Measurements from ENCODE around the gene TM7SF2. TPM values are rescaled to one million over a fixed set of nuclear protein-coding genes. Genes with fewer than 3 reads are reported as not detected.

TM7SF2 gene
- total and polyA plus RNA-seq, 2 of the 8 experiments (the other 6 are each of a cell fraction or from before 2014, with no cell fraction given), result 40.1 to 96.0 TPM

DNA sequence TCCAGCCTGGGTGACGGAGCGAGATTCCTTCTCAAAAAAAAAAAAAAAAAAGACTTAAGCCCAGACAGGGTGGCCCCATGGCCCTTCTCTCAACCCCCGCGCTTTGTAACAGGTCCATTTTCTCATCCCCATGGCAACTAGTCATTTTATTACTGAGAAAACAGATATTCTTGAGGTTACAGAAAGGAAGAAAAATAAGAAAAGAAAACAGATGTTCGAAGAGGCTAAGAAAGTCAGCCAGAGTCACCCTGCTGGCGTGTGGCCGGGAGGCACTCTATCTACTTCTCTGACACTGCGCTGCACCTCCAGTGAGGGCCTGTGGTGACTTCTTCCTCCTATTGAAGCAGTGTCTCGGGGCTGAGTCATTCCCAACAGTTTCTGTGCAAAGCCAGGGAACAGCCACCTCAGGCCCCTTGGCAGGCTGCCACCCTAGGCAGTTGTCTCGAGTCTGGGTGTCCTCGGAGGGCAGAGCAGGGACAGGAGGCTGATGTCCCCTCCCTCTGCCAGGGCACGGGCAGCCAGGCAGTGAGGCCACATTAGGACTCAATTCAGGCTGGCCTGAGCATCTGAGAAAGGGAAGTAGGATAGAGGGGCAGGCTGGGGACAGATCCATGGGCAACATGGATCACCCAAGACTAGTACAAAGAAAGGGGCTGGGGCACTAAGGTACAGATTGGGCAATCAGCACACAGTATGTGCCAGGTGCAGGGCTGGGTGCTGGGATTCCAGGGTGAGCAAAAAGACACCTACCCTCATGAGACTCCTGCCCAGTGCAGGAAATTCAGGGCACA is 39.0 kb downstream of the TM7SF2 start:
- Histone ChIP-seq H3K23ac (ENCODE audit: insufficient read length) (no peak overlapping the region), H3K79me2 (ENCODE audit: control insufficient read depth in 1 of 2, insufficient read depth in 2 of 2, low read length in 2 of 2) (no peaks in the 10 kb centered on the region), H3K27ac (ENCODE audit: low read depth, low read length) (no peak overlapping the region), H2BK120ac (replicated peaks; ENCODE audit: low read depth, low read length) (no peak overlapping the region), H2BK5ac (ENCODE audit: low read depth, low read length) (no peak overlapping the region), H4K8ac (ENCODE audit: extremely low read depth, insufficient read depth, low read length) (0 out of 2 replicates have a peak overlapping the region, but pooled peaks have one; percentile 6), H2BK12ac (ENCODE audit: low read depth, low read length) (peak overlapping the region; percentile 60; the same call in 1 of the 2 replicates), H3K27me3 (replicated peaks in 1 of 4; ENCODE audit: control insufficient read depth in 3 of 4, extremely low read depth in 1 of 4, insufficient read depth in 3 of 4, low read length in 3 of 4) (no peaks in the 10 kb centered on the region), H3K4me1 (replicated peaks in 1 of 4; ENCODE audit: control insufficient read depth in 3 of 4, insufficient read depth in 4 of 4, low read length in 3 of 4) (no peaks in the 10 kb centered on the region), H3K4ac (replicated peaks; ENCODE audit: insufficient read length, low read depth, low read length) (no peak overlapping the region), H3K4me2 (ENCODE audit: insufficient read depth in 1 of 2, low read depth in 2 of 2, low read length in 2 of 2) (no peak overlapping the region), H3K23me2 (ENCODE audit: low read depth, low read length) (no peaks in the 10 kb centered on the region), H3K18ac (ENCODE audit: extremely low read depth, low read length) (no peak overlapping the region), H3K56ac (replicated peaks; ENCODE audit: insufficient read length, low read depth, low read length) (no peak overlapping the region), H3K36me3 (ENCODE audit: control insufficient read depth in 2 of 4, insufficient read depth in 4 of 4, low read length in 3 of 4) (no peaks in the 10 kb centered on the region), H2BK15ac (ENCODE audit: low read length) (no peak overlapping the region), H3K4me3 (ENCODE audit: extremely low read depth in 1 of 4, insufficient read depth in 2 of 4, low read depth in 3 of 4, low read length in 4 of 4) (no peak overlapping the region), H4K20me1 (replicated peaks in 1 of 2; ENCODE audit: control insufficient read depth in 1 of 2, insufficient read depth in 2 of 2, low read length in 2 of 2) (no peaks in the 10 kb centered on the region), H4K5ac (ENCODE audit: insufficient read length, low read depth, low read length) (no peak overlapping the region), H3K9me3 (ENCODE audit: insufficient read depth in 2 of 2, low read depth in 1 of 2, low read length in 1 of 2) (peaks cover 0 to 7% of the 10 kb centered on the region in 2 experiments; a peak in 1 of 4 replicates), H3K79me1 (ENCODE audit: low read depth, low read length) (no peaks in the 10 kb centered on the region), H3K9ac (replicated peaks in 1 of 4; ENCODE audit: extremely low read depth in 1 of 4, low read depth in 3 of 4, low read length in 3 of 4) (no peak overlapping the region), H4K91ac (replicated peaks; ENCODE audit: insufficient read length, low read length) (no peak overlapping the region), H3K14ac (ENCODE audit: insufficient read length) (no peak overlapping the region), H2BK20ac (ENCODE audit: low read length) (no peak overlapping the region), H2AK5ac (ENCODE audit: low read depth, low read length) (no peak overlapping the region), H2AFZ (ENCODE audit: low read length) (peak overlapping the region; percentile 34; the same call in 1 of the 2 replicates)
- 91% methylated on average over 11 of the region's 12 CpGs; no CpG with 5 or more reads in 1 of the 2 experiments for WGBS, 2 experiments (ENCODE audit: extremely low coverage in 1 of 2, insufficient coverage in 1 of 2, insufficient read length in 1 of 2, insufficient replicate concordance in 2 of 2, low coverage in 1 of 2, low lambda C conversion rate in 2 of 2, missing lambda C conversion rate in 1 of 2)
- DNase-seq (ENCODE audit: low read depth in 1 of 2, low spot score in 2 of 2) (no peak), FAIRE-seq (no peak)
- CTCF ChIA-PET (ENCODE audit: partially characterized antibody), result interaction anchor here (1.3 to 1.7 kb wide), 2 partner anchors 15 to 31 kb away, joined by 4 read pairs; partner anchors contain the start of gene CAPN1
- POLR2A ChIA-PET (ENCODE audit: partially characterized antibody), result no interaction called here
- TF ChIP-seq RXRA (IDR thresholded peaks at IDR 0.05; ENCODE audit: insufficient read depth, low read depth, low read length) (no peak), POLR2AphosphoS5 (IDR thresholded peaks at IDR 0.05; ENCODE audit: low read depth, low read length) (no peak), SP1 (IDR thresholded peaks at IDR 0.05; ENCODE audit: low read depth, low read length) (no peak), JUND (IDR thresholded peaks at IDR 0.05; ENCODE audit: low read length) (no peak), ZNF274 (IDR thresholded peaks at IDR 0.05; ENCODE audit: borderline replicate concordance, extremely low read depth, low read length) (no peak), BCL11A (IDR thresholded peaks at IDR 0.05; ENCODE audit: low read depth in 2 of 2, low read length in 2 of 2) (no peak), SP4 (IDR thresholded peaks at IDR 0.05; ENCODE audit: low read length) (no peak), KDM4A (IDR thresholded peaks at IDR 0.05; ENCODE audit: low read depth, low read length, severe bottlenecking) (no peak), BACH1 (IDR thresholded peaks at IDR 0.05; ENCODE audit: low read length) (no peak), SUZ12 (IDR thresholded peaks at IDR 0.05; ENCODE audit: low read length) (no peak), RAD21 (IDR thresholded peaks at IDR 0.05 in 1 of 2, conservative IDR thresholded peaks at IDR 0.05 in 1 of 2; ENCODE audit: low read depth in 2 of 2, low read length in 2 of 2) (no peak), CHD2 (IDR thresholded peaks at IDR 0.05; ENCODE audit: low read length) (no peak), TAF1 (IDR thresholded peaks at IDR 0.05; ENCODE audit: low read depth, low read length) (no peak)
